GM15510 (cell line): ENCODE data around the gene MRPS2.

Source experiments
- POLR2A ChIP-seq: IDR thresholded peaks from 3 replicates; pipeline ENCODE4 v1.6.1; 2011; ENCODE audit warnings: borderline replicate concordance; ENCODE audit not compliant: insufficient read length; ENCODE audit errors: extremely low read depth

MRPS2 gene

GRCh38 chr9:135552698-135553171 is 52.3 kb downstream of the MRPS2 start:
- no peak for TF ChIP-seq POLR2A
